Measurements from ENCODE around the gene MUSK.

MUSK gene

GRCh38 chr9:110668570-110669167, at the start of gene MUSK:
Gene MUSK, plus strand, starts transcription at chr9:110668791. Its CDS starts 114 bp downstream, at chr9:110668905.
- DNase-seq, result no peak

GRCh38 chr9:110619831-110620230, 48.8 kb upstream of the MUSK start:
- no peak for DNase-seq

GRCh38 chr9:110620726-110621125, 47.9 kb upstream of the MUSK start:
- no peak for DNase-seq

- DNase-seq, result no peak
Observed at GRCh38 chr9:110622368-110622767, 46.2 kb upstream of the MUSK start.

GRCh38 chr9:110623462-110624025, 45.0 kb upstream of the MUSK start:
- DNase-seq, result peak; percentile 85

- DNase-seq, result no peak
Observed at GRCh38 chr9:110626101-110626829, 42.3 kb upstream of the MUSK start.

- no peak for DNase-seq
Observed at GRCh38 chr9:110635589-110635988, 33.0 kb upstream of the MUSK start.

GRCh38 chr9:110638381-110638954, 30.1 kb upstream of the MUSK start:
- DNase-seq, result peak; percentile 48

- peak; percentile 78 for DNase-seq
Observed at GRCh38 chr9:110640736-110641135, 27.9 kb upstream of the MUSK start.

GRCh38 chr9:110641293-110641692, 27.3 kb upstream of the MUSK start:
- DNase-seq, result no peak

- no peak for DNase-seq
Observed at GRCh38 chr9:110648696-110649095, 19.9 kb upstream of the MUSK start.

- DNase-seq, result no peak
Observed at GRCh38 chr9:110650261-110650660, 18.3 kb upstream of the MUSK start.

GRCh38 chr9:110650991-110651411, 17.6 kb upstream of the MUSK start:
- DNase-seq, result no peak

- no peak for DNase-seq
Observed at GRCh38 chr9:110655754-110656641, 12.6 kb upstream of the MUSK start.

- DNase-seq, result no peak
Observed at GRCh38 chr9:110659891-110660541, 8.6 kb upstream of the MUSK start.

- no peak for DNase-seq
Observed at GRCh38 chr9:110669433-110669832, 842 bp downstream of the MUSK start.

GRCh38 chr9:110671849-110672248, 3.3 kb downstream of the MUSK start:
- peak; percentile 8 for DNase-seq

- DNase-seq, result peak; percentile 51
Observed at GRCh38 chr9:110672873-110673510, 4.4 kb downstream of the MUSK start.

GRCh38 chr9:110687497-110687896, 18.9 kb downstream of the MUSK start:
- no peak for DNase-seq

GRCh38 chr9:110688329-110688728, 19.7 kb downstream of the MUSK start:
- no peak for DNase-seq

- no peak for DNase-seq
Observed at GRCh38 chr9:110691002-110691549, 22.5 kb downstream of the MUSK start.

Data from NCI-H510A treated with DMSO at 0.1 percent for 48 hours (cell line).